RWPE2 (cell line): ENCODE results near the gene KCNJ15.

Source experiments
- ATAC-seq: fragments of 200-7000 bp; cut with Tn5 transposase; 3 replicates; pipeline ENCODE4 v1.9.1; 2021; ENCODE audit warnings: low read depth
- DNase-seq: peaks from one replicate; pipeline ENCODE4 v3.0.0-alpha.2; 2020; ENCODE audit warnings: low spot score
- H3K27ac ChIP-seq: fragments of 450-650 bp; 2 replicates; pipeline ENCODE4 v1.5.1; 2017; ENCODE audit warnings: mild to moderate bottlenecking; ENCODE audit not compliant: poor library complexity, severe bottlenecking
- H3K27me3 ChIP-seq: fragments of 250-450 bp; sonication (Bioruptor Pico); 2 replicates; pipeline ENCODE4 v1.5.1; 2021; ENCODE audit warnings: mild to moderate bottlenecking, moderate library complexity; ENCODE audit not compliant: insufficient read depth, poor library complexity, severe bottlenecking
- H3K36me3 ChIP-seq: fragments of 250-450 bp; sonication (Bioruptor Pico); 2 replicates; pipeline ENCODE4 v1.5.1; 2020; ENCODE audit warnings: low read depth, mild to moderate bottlenecking, moderate library complexity
- H3K4me1 ChIP-seq: fragments of 250-450 bp; sonication (Bioruptor Pico); 2 replicates; pipeline ENCODE4 v1.5.1; 2021; ENCODE audit warnings: mild to moderate bottlenecking, moderate library complexity; ENCODE audit not compliant: insufficient read depth, poor library complexity, severe bottlenecking
- H3K4me3 ChIP-seq: fragments of 250-450 bp; sonication (Bioruptor Pico); 2 replicates; pipeline ENCODE4 v1.5.1; 2021; ENCODE audit warnings: mild to moderate bottlenecking, moderate library complexity; ENCODE audit not compliant: severe bottlenecking
- H3K9me3 ChIP-seq: fragments of 250-450 bp; sonication (Bioruptor Pico); 2 replicates; pipeline ENCODE4 v1.5.1; 2021; ENCODE audit warnings: mild to moderate bottlenecking, moderate library complexity; ENCODE audit not compliant: severe bottlenecking
- TF ChIP-seq, protein P1 (sequence below): fragments of 450-650 bp; IDR thresholded peaks from one replicate; pipeline ENCODE4 v1.5.1; 2017; ENCODE audit warnings: mild to moderate bottlenecking, moderate library complexity; ENCODE audit not compliant: poor library complexity, severe bottlenecking

The KCNJ15 gene

DNA sequence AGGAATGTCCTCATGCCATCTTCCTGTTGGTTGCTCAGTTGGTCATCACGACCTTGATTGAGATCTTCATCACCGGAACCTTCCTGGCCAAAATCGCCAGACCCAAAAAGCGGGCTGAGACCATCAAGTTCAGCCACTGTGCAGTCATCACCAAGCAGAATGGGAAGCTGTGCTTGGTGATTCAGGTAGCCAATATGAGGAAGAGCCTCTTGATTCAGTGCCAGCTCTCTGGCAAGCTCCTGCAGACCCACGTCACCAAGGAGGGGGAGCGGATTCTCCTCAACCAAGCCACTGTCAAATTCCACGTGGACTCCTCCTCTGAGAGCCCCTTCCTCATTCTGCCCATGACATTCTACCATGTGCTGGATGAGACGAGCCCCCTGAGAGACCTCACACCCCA is 42.9 kb downstream of the KCNJ15 start:
- Histone ChIP-seq H3K27ac (no peak overlapping the region), H3K9me3 (no peaks in the 10 kb centered on the region), H3K27me3 (no peaks in the 10 kb centered on the region), H3K4me1 (peaks cover 50% of the 10 kb centered on the region), H3K4me3 (no peak overlapping the region), H3K36me3 (peaks cover 24% of the 10 kb centered on the region)
- DNase-seq (no peak), ATAC-seq (no peak)
- TF ChIP-seq, protein P1, sequence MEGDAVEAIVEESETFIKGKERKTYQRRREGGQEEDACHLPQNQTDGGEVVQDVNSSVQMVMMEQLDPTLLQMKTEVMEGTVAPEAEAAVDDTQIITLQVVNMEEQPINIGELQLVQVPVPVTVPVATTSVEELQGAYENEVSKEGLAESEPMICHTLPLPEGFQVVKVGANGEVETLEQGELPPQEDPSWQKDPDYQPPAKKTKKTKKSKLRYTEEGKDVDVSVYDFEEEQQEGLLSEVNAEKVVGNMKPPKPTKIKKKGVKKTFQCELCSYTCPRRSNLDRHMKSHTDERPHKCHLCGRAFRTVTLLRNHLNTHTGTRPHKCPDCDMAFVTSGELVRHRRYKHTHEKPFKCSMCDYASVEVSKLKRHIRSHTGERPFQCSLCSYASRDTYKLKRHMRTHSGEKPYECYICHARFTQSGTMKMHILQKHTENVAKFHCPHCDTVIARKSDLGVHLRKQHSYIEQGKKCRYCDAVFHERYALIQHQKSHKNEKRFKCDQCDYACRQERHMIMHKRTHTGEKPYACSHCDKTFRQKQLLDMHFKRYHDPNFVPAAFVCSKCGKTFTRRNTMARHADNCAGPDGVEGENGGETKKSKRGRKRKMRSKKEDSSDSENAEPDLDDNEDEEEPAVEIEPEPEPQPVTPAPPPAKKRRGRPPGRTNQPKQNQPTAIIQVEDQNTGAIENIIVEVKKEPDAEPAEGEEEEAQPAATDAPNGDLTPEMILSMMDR: no peak

DNA sequence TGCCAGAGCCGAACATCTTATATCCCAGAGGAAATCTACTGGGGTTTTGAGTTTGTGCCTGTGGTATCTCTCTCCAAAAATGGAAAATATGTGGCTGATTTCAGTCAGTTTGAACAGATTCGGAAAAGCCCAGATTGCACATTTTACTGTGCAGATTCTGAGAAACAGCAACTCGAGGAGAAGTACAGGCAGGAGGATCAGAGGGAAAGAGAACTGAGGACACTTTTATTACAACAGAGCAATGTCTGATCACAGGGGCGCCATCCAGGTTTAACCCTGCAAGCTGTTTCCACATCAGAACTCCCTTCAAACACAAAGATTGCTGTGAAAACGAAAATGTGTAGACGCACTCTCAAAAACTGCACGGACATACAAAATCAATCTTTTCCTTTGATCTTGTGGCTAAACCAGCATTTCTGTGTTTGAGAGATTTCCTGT is 43.4 kb downstream of the KCNJ15 start:
- H3K4me1 ChIP-seq: peaks cover 48% of the 10 kb centered on the region
- no peak for ATAC-seq
- TF ChIP-seq, protein P1: no peak
- no peaks in the 10 kb centered on the region for H3K9me3 ChIP-seq
- H3K27me3 ChIP-seq: no peaks in the 10 kb centered on the region
- H3K4me3 ChIP-seq: no peak overlapping the region
- no peak overlapping the region for H3K27ac ChIP-seq
- peaks cover 24% of the 10 kb centered on the region for H3K36me3 ChIP-seq
- DNase-seq: no peak

DNA sequence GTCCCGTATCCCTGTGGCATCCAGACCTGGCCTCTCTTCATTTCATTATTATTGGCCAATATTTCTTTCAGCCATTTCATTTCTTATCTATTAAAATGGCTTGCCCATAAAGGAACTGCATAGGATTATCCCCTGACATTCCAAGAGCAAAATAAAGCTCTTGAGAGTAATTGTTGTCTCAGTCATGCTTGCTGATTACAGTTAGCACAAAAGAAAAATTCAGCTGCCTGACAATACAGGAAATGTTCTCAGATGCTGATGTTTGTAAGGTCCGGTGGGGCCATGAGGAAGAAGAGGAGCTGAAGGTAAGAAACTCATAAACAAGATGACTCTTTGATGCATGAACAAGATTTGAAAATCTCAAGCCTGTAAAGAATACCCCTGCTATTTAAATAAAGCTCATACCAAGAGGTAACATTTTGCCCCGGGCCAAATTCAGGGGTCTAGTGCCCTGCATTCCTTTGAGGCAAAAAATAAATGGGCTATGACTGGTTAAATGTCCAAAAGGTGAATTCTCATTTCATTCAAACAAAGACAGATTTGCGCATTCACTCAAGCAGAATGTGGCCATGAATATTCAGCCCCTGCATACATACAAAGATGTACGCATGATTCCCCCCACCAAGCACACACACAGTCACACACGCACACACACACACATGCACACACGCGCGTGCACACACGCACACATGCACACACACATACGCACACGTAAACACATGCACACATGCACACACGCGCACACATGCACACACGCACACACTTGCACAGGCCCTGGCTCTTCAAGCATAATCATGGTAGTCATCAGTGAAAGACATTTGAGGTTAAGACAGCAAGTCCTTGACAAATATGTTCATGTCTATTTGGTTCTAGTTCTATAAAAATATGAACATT is 44.8 kb downstream of the KCNJ15 start:
- peaks cover 47% of the 10 kb centered on the region for H3K4me1 ChIP-seq
- ATAC-seq (no peak), DNase-seq (no peak)
- no peak overlapping the region for H3K4me3 ChIP-seq
- H3K9me3 ChIP-seq: no peaks in the 10 kb centered on the region
- H3K27me3 ChIP-seq: no peaks in the 10 kb centered on the region
- TF ChIP-seq, protein P1: no peak
- H3K27ac ChIP-seq: peak overlapping the region; percentile 87
- H3K36me3 ChIP-seq: peaks cover 24% of the 10 kb centered on the region

DNA sequence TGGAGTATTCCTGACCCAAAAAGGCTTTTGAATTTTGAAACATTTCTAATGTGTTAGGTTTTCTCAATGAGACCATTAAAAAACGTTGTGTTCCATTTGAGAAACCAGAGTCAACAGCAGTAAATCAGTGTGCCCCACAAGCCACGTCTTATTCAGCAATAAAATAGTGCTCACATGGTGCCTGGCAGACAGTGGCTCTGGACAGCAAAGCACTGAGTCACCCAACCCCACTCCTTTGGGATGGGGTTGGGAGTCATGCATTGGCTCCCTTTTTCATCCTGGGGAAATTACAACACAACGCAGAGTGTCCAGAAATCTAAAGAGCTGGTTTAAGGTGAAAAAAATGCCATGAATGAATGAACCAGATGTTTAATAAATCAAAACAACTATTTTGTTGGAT is 46.5 kb downstream of the KCNJ15 start:
- Histone ChIP-seq H3K9me3 (no peaks in the 10 kb centered on the region), H3K4me1 (peaks cover 41% of the 10 kb centered on the region), H3K4me3 (no peak overlapping the region), H3K27ac (peak overlapping the region; percentile 87), H3K36me3 (peaks cover 21% of the 10 kb centered on the region), H3K27me3 (no peaks in the 10 kb centered on the region)
- ATAC-seq: peak; percentile 98
- TF ChIP-seq, protein P1: no peak
- DNase-seq: peak; percentile 83
